Right cardiac atrium (tissue), 5 donors: ENCODE measurements around the gene CLTB. TPM values are rescaled to one million over a fixed set of nuclear protein-coding genes. Genes with fewer than 3 reads are reported as not detected.

Experiments
- ATAC-seq, 2 donors: fragments of 200-7000 bp; cut with Tn5 transposase; one replicate each; pipeline versions ENCODE4 v1.8.0 to v1.9.1; 2020; ENCODE audit warnings: moderate library complexity in 2 of 2, mild to moderate bottlenecking in 1 of 2
- DNase-seq, 3 donors: peaks; one replicate each; pipeline ENCODE4 v3.0.0-alpha.2; 2020
- H3K27ac ChIP-seq: one replicate; pipeline ENCODE4 v1.5.1; 2013; ENCODE audit warnings: mild to moderate bottlenecking, low read length, control low read depth, moderate library complexity
- H3K27me3 ChIP-seq: one replicate; pipeline ENCODE4 v1.6.1; 2013; ENCODE audit not compliant: control insufficient read depth, insufficient read depth
- H3K4me1 ChIP-seq: one replicate; pipeline ENCODE4 v1.6.1; 2013; ENCODE audit warnings: low read length; ENCODE audit not compliant: control insufficient read depth, insufficient read depth
- H3K4me3 ChIP-seq: one replicate; pipeline ENCODE4 v1.5.1; 2013; ENCODE audit warnings: low read length, control low read depth
- H3K9me3 ChIP-seq: one replicate; pipeline ENCODE4 v1.6.1; 2013; ENCODE audit warnings: low read length; ENCODE audit not compliant: control insufficient read depth
- WGBS: extraction: QIAGEN DNeasy Blood & Tissue Kit; methylation state at CpG from one replicate; pipeline ENCODE4 v1.1.7; 2013; 5-methylcytosine and 5-hydroxymethylcytosine counted together
- intact Hi-C, 4 donors: fragments of 100-400 bp; cut with DNase I; formaldehyde crosslinking; loops; one replicate each; pipeline versions ENCODE4 v1.11.0 to v1.14.0; 2022 to 2023
- polyA plus RNA-seq: library from polyadenylated mRNA; stranded (reverse); fragments of 200-250 nt; gene quantifications from one replicate; pipeline ENCODE4 v1.2.3, GENCODE V29; 2013
- total RNA-seq, 4 donors: library from RNA; stranded (reverse); fragmentation: NEBNext Ultra II Directional; extraction: Animal tissue kit (Norgen Biotek cat#: 25700); gene quantifications; one replicate each; pipeline ENCODE4 v1.2.1, GENCODE V29; 2021
- donor health status: healthy with polysubstance abuse.
- donor health status: DM: no; HTN: yes; CAD: no.
- donor health status: DM: no; HTN: no; CAD: no.
- donor health status: DM: no; HTN: yes; CAD: no; lungs with severe emphysema.
- donor health status: DM: yes; HTN: yes; CAD: no.

CLTB gene
- total and polyA plus RNA-seq, 5 donors, result 209 to 329 (median 213) TPM

DNA sequence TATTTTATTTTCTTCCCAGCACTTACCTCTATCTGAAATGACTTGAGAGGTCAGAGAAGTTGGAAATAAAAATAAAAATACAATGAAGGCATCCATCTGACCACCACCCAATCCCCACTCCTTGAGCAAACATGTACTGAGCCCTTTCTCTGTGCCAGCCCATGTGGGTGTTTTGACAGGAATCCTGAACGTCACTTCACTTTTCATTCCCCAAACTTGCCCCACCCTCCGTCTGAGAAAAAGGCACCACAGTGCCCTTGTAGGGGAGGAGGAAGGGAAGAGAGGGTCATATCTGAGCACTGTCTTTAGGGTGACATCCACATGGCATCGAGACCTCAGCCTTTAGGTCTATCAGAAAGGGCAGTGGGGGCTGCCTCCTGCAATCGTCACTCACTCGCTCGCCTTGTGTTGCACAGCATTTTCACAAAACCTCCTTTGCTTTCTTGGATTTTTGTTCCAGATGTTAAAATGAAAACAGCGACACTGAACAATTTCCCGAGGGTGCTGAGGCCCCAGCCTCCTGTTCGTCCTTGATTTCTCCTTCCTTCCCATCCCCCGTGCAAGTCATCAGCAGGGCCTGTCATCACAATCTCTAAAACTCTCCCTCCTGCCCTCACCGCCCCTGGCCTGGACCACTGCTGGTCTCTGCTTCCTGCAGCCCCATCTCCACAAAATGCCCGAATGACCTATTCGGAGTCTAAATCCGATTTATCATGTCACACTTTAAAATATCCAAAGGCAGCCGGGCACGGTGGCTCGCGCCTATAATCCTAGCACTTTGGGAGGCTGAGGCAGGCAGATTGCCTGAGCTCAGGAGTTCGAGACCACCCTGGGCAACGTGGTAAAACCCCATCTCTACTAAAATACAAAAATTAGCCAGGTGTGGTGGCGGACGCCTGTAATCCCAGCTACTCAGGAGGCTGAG is 14.8 kb downstream of the CLTB start:
- H3K4me1 ChIP-seq, result no peaks in the 10 kb centered on the region
- no peaks in the 10 kb centered on the region for H3K27me3 ChIP-seq
- WGBS, result 68% methylated on average over 22 of the region's 22 CpGs
- no peaks in the 10 kb centered on the region for H3K9me3 ChIP-seq
- intact Hi-C loops, result no loop called here
- DNase-seq (peak in 1 of 3 donors; percentile 42), ATAC-seq (no peak)
- no peak overlapping the region for H3K4me3 ChIP-seq
- H3K27ac ChIP-seq, result peak overlapping the region; percentile 25

DNA sequence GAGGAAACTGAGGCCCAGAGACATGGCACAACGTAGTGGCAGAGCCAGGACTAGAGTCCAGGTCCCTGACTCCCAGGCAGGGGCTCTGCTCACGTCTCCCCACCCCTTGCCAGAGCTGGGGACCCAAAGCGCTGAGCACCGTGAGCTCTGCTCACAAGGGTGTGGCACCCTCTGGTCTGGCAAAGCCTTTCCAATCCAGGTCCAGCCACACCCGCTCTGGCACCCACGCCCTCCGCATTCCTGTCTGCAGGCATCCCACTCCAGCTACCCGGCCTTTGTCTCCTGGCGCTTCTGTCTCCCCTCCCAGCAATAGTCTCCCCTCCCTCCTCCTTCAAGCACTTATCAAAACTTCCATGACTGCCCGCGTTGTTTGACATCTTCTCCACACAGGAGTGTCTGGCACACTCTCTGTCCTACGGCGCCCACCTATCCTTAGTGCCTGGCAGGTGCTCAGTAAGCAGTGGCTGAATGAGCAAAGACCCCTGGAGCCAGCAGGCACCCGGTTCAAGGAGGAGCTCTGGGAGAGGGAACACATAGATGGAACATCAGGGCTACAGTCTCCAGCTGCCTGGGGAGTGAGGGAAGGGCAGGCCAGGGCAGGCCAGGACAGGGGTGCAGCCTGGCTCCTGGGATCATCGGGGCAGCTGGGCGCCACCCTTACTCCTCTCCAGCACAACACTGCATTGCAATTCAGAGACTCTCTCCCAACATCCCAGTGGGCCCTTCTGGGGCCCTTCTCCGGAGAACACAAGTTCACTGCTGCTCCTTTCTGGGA is 15.8 kb downstream of the CLTB start:
- no peaks in the 10 kb centered on the region for H3K9me3 ChIP-seq
- H3K27ac ChIP-seq, result peak overlapping the region; percentile 79
- H3K4me1 ChIP-seq, result peaks cover 5% of the 10 kb centered on the region
- ATAC-seq (peak; percentile 24 to 53), DNase-seq (peak in 2 of 3 donors; percentile 65 to 66)
- WGBS, result 61% methylated on average over 17 of the region's 17 CpGs
- no peak overlapping the region for H3K4me3 ChIP-seq
- intact Hi-C loops, result no loop called here
- no peaks in the 10 kb centered on the region for H3K27me3 ChIP-seq

DNA sequence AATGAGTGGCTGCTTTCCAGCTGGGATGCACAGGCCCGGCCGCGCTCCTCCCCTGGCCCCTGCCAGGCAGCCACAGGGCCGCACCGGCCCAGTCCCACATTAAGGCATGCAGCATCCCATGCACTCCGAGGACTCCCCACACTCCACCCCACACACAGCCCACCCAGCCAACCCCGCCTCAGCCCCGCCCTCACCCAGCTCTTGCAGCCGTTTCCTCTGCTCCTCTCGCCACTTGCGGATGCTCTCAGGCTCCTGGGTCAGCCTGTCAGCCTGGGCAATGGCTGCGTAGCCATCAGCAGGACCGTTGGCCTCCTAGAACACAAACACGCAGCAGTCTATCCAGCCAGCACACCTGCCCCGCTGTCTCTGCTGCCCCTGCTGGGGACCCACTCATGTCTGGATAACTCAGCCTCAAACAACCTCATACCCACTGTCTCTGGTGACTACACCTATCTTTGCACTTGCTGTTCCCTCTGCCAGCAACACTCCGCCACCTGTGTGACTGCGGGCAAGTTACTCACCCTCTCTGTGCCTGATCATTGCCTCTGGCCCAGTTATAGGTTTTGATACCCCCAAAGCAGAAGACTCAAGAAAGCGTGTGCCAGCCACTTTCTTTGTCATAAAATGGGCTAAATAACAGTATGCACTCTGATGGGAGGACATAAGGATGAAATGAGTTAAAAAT is 18.5 kb downstream of the CLTB start:
- WGBS, result 92% methylated on average over 18 of the region's 18 CpGs
- H3K4me1 ChIP-seq, result peaks cover 5% of the 10 kb centered on the region
- intact Hi-C loops, result no loop called here
- no peaks in the 10 kb centered on the region for H3K9me3 ChIP-seq
- no peak overlapping the region for H3K27ac ChIP-seq
- no peaks in the 10 kb centered on the region for H3K27me3 ChIP-seq
- H3K4me3 ChIP-seq, result no peak overlapping the region
- ATAC-seq (no peak), DNase-seq (peak in 1 of 3 donors; percentile 49)

DNA sequence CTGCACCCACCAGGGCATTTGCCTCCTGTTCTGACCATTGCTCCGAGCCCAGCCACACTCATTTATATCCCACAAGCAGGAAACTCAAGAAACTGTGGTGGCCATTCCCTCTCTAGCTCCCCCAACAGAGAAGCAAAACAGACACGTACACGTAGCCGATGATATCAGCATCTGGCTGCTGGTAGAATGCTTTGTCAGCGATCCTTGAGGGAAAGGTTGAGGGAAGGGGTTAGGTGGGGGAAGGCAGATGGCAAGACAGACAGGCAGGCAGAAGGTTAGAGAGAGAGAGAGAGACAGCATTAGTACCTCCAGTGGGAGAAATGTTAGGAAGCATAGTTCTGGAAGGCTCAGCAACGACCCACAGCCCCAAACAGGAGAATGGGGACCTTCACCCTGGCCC is 20.0 kb downstream of the CLTB start:
- 47% methylated on average over 6 of the region's 6 CpGs for WGBS
- H3K4me3 ChIP-seq, result no peak overlapping the region
- no peak for DNase-seq
- intact Hi-C loops, result no loop called here
- peak overlapping the region; percentile 73 for H3K27ac ChIP-seq
- no peak for ATAC-seq
- H3K4me1 ChIP-seq, result peaks cover 5% of the 10 kb centered on the region
- H3K9me3 ChIP-seq, result no peaks in the 10 kb centered on the region
- H3K27me3 ChIP-seq, result no peaks in the 10 kb centered on the region

DNA sequence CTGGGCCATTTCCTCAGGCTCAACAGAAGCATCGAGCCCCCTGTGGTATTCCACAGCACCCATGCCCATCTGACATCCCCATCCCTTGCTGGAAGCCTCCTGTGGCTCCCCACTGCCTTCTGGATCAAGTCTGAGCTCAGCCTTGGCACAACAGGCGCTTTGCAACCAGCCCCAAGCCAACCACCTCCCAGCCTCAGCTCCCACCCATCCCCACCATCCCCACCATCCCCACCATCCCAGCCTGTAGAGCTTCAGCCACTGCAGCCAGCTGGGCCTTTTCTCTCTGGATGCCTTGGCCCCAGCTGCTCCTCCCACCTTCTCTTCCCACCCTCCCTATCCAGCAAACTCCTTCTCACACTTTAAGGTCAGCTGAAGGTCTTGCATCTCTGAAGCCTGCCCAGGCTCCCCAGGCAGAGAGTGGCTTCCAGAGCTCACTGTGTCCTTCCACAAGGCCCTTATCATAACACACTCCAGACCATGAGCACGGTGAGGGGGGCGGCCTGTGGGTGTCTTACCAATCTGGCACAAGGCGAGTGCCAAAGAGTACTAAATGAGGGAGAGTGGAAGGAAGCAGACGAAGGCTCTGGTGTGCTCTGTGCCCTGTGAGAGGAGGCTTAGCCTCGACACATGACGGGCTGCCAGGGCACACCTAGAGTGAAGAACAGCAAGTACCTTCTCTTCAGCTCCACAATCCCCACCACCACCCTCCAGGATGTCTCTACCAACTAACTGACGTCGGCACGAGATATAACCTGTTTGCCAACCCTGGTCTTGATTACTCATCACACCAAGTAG is 21.3 kb downstream of the CLTB start:
- intact Hi-C loops, result no loop called here
- ATAC-seq (peak; percentile 78 to 89), DNase-seq (peak; percentile 58 to 90 (median 86))
- H3K4me3 ChIP-seq, result no peak overlapping the region
- H3K27ac ChIP-seq, result peak overlapping the region; percentile 87
- H3K4me1 ChIP-seq, result peaks cover 5% of the 10 kb centered on the region
- WGBS, result 59% methylated on average over 11 of the region's 11 CpGs
- no peaks in the 10 kb centered on the region for H3K9me3 ChIP-seq
- no peaks in the 10 kb centered on the region for H3K27me3 ChIP-seq

DNA sequence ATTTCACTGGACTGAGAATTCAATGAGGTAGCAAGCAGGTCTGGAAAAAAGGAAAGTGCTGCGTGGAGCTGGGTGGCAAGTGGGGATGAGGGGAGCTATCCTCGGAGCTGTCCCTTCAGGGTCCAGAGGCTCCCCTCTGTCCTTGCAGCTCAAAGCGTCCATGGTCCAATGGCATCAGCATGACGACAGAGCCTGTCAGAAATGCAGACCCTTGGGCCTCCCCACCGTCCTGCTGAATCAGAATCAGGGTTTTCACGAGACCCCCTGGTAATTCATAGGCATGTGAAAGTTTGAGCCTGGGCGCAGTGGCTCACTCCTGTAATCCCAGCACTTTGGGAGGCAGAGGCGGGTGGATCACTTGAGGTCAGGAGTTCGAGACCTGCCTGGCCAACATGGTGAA is 22.2 kb downstream of the CLTB start:
- Histone ChIP-seq H3K27ac (no peak overlapping the region), H3K27me3 (no peaks in the 10 kb centered on the region), H3K4me3 (no peak overlapping the region), H3K4me1 (peaks cover 5% of the 10 kb centered on the region), H3K9me3 (no peaks in the 10 kb centered on the region)
- intact Hi-C loops, result no loop called here
- peak in 1 of 3 donors; percentile 32 for DNase-seq
- no peak for ATAC-seq
- WGBS, result 91% methylated on average over 9 of the region's 9 CpGs

DNA sequence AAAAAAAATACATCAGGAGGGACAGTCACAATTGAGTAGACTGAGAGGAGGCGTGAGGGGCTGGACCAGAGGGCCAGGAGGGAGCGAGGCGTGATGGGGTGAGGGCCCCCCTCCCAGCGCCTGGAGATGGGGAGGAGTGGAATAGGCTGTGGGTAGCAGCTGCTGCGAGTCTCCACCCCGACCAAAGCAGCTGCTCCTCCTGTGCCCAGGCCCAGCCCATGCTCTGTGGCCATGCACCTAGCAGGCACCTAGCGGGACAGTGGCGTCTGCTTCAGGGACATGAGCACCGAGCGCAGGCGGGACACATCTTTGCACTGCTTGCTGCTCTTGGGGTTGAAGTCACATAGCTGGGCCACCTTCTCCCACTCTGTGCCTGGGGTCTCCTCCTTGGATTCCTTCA is 23.8 kb downstream of the CLTB start:
- whole genome bisulfite sequencing, result 86% methylated on average over 11 of the region's 11 CpGs
- intact Hi-C loops, result no loop called here
- H3K4me3 ChIP-seq, result no peak overlapping the region
- ATAC-seq, result no peak
- peak in 1 of 3 donors; percentile 57 for DNase-seq
- H3K9me3 ChIP-seq, result no peaks in the 10 kb centered on the region
- H3K27me3 ChIP-seq, result no peaks in the 10 kb centered on the region
- no peak overlapping the region for H3K27ac ChIP-seq
- H3K4me1 ChIP-seq, result peaks cover 6% of the 10 kb centered on the region

DNA sequence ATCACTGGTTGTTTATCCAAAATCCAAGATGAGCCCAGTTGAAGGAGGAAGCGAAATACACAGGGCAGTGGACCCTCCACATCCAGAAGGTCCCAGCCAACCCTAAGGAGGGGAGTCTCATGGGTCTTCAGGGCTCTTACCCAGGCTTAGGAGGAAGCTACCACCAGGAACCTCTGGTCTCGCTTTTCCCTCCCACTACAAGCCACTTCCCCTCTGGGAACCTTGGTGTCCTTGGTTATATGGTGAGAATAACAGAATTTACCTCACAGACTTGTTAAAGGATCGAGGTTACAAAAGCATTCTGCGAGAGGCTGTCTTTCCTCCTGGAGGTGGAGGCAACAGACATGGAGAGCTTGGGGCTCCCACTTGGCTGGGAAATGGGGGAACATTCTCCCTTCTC is 24.3 kb downstream of the CLTB start:
- Histone ChIP-seq H3K9me3 (no peaks in the 10 kb centered on the region), H3K27me3 (no peaks in the 10 kb centered on the region), H3K4me1 (peaks cover 7% of the 10 kb centered on the region), H3K4me3 (no peak overlapping the region), H3K27ac (no peak overlapping the region)
- intact Hi-C loops, result no loop called here
- ATAC-seq (no peak), DNase-seq (no peak)
- WGBS, result 93% methylated on average over 4 of the region's 4 CpGs

DNA sequence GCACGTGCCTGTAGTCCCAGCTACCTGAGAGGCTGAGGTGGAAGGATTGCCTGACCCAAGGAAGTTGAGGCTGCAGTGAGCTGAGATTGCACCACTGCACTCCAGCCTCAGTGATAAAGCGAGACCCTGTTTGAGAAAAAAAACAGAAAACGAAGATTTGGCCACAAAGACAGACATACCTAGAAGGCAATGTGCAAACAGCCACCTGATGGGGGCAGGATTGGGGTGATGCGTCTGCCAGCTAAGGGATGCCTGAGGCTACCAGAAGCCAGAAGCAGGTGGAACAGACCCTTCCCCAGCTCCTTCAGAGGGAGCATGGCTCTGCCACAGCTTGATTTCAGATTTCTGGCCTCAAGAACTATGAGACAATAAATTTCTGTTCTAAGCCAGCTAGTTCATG is 24.9 kb downstream of the CLTB start:
- WGBS, result 88% methylated on average over 4 of the region's 4 CpGs
- DNase-seq, result no peak
- Histone ChIP-seq H3K27ac (no peak overlapping the region), H3K4me3 (no peak overlapping the region), H3K27me3 (no peaks in the 10 kb centered on the region), H3K4me1 (peaks cover 7% of the 10 kb centered on the region), H3K9me3 (no peaks in the 10 kb centered on the region)
- intact Hi-C loops, result no loop called here
- ATAC-seq, result no peak
